ENCODE results near the gene CDADC1. TPM values are rescaled to one million over a fixed set of nuclear protein-coding genes. Genes with fewer than 3 reads are reported as not detected.
"Not testable (repeated sequence)": the region's sequence is repeated elsewhere in the genome, so short reads cannot be mapped to it uniquely, and the experiment has no call there.

Gene CDADC1
- total RNA-seq, 2 donors from 2014 or later: 8.9 to 10.1 TPM

DNA sequence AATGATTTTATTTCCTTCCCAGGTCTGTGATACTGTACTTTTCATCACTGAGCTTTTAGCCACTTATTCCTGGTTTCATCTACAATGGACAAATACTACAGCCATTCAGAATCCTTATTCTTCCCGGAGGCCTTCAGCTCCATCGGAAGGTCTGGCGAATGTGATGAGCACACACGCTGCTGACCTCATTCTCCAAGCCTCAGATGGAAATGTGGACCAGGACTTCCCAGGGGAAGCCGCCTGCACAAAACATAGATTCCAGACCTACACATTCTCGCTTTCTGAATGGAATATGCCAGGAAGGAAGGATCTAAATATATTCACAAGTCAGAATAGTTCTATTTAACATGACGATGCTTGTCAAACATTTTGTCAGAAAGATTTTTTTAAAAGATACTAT, 75.6 kb downstream of the CDADC1 start:
- TF ChIP-seq, protein P1, sequence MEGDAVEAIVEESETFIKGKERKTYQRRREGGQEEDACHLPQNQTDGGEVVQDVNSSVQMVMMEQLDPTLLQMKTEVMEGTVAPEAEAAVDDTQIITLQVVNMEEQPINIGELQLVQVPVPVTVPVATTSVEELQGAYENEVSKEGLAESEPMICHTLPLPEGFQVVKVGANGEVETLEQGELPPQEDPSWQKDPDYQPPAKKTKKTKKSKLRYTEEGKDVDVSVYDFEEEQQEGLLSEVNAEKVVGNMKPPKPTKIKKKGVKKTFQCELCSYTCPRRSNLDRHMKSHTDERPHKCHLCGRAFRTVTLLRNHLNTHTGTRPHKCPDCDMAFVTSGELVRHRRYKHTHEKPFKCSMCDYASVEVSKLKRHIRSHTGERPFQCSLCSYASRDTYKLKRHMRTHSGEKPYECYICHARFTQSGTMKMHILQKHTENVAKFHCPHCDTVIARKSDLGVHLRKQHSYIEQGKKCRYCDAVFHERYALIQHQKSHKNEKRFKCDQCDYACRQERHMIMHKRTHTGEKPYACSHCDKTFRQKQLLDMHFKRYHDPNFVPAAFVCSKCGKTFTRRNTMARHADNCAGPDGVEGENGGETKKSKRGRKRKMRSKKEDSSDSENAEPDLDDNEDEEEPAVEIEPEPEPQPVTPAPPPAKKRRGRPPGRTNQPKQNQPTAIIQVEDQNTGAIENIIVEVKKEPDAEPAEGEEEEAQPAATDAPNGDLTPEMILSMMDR (IDR thresholded peaks at IDR 0.05): no peak
- no peaks in the 10 kb centered on the region for H3K36me3 ChIP-seq
- no peak for DNase-seq
- intact Hi-C loops (cut with DNase I): no loop called here
- H3K27ac ChIP-seq: no peak overlapping the region
- no peaks in the 10 kb centered on the region for H3K9me3 ChIP-seq
- no peak overlapping the region for H3K4me3 ChIP-seq
- no peaks in the 10 kb centered on the region for H3K4me1 ChIP-seq
- no peak overlapping the region for H3K9ac ChIP-seq (ENCODE audit: low read depth in 2 of 2, low read length in 2 of 2)
- H3K27me3 ChIP-seq: no peaks in the 10 kb centered on the region

DNA sequence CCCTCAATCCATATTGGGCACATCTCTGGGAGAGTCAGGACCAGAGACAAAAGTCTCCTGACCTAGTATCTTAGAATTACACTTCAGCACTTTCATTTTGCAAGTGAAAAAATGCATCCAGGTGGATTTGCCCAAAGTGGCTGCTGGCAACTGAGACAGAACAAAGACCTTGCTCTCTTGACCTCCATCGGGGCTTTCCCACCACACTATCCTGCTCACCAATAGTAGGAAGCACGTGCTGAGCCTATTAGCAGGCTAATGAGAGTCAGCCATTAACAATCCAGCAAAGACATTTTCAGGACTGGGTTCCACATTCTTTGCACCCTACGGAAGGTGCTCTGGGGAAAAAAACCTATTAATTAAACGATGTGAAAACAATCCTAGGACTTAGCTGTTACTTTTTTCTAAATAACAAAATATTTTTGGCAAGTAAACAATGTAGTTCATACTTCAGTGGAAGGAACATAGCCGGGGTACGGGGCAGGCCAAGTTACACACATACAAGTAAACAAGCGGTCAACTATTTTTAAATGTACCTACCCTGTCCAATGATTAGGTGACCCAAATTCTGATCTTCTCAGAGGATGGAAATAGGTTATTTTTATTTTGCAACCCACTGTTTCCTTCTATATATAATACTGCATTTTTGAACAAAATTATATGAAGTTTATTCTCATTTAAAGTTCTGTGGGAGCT, 78.6 kb downstream of the CDADC1 start:
- H3K36me3 ChIP-seq: no peaks in the 10 kb centered on the region

DNA sequence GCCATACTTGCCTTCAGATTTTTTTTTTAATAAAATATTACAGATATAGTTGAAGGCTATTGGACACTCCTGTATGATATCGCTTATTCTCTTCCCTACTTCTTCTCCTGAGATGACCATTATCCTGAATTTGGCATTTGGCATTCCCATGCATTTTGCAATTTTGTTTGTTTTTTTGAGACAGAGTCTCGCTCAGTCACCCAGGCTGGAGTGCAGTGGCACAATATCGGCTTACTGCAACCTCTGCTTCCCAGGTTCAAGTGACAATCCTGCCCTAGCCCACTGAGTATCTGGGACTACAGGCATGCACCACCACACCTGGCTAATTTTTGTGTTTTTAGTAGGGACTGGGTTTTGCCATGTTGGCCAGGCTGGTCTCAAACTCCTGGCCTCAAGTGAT, 79.4 kb downstream of the CDADC1 start:
- DNase-seq; H3K9me3 ChIP-seq; H3K4me3 ChIP-seq; intact Hi-C loops (cut with DNase I); H3K36me3 ChIP-seq; H3K4me1 ChIP-seq; H3K27me3 ChIP-seq; H3K9ac ChIP-seq (ENCODE audit: low read depth in 2 of 2, low read length in 2 of 2); H3K27ac ChIP-seq: not testable (repeated sequence)

More for the DNA sequence above, 78.6 kb downstream of the CDADC1 start:
- Histone ChIP-seq H3K27ac (no peak overlapping the region), H3K4me1 (no peaks in the 10 kb centered on the region), H3K9ac (ENCODE audit: low read depth in 2 of 2, low read length in 2 of 2) (no peak overlapping the region), H3K4me3 (no peak overlapping the region), H3K9me3 (no peaks in the 10 kb centered on the region), H3K27me3 (no peaks in the 10 kb centered on the region)
- TF ChIP-seq, protein P1 (IDR thresholded peaks at IDR 0.05): no peak
- intact Hi-C loops (cut with DNase I): no loop called here
- no peak for DNase-seq

DNA sequence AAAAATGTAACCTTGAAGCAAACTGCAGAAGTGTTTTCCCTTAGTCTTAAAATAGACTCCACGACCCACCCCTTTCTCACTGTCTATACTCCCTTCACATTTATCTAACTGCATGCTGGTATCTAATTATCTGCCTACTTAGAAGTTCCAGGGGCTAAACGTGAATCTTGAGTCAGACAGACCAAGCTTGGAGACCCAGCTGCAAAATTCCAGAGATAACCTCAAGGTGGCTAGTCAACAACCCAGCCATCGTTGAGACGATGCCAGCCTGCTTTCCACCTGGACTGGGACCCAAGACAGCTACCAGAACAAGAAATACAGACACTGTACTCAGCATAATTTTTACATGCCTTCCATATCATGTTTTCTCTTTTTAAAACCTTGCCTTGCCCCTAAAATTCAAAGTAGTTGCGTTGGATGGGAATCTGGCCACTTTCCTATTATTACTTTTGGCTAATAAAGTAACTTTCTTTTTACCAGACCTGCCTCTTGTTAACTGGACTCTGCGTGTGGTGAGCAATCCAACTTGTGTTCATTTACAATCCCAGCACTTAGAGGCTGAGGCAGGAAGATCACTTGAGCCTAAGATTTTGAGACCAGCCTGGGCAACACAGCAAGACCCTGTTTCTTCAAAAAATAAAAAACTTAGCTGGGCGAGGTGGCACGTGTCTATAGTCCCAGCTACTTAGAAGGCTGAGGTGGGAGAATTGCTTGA, 82.3 kb downstream of the CDADC1 start:
- no peak overlapping the region for H3K27ac ChIP-seq
- no peak overlapping the region for H3K9ac ChIP-seq (ENCODE audit: low read depth in 2 of 2, low read length in 2 of 2)
- H3K4me3 ChIP-seq: no peak overlapping the region
- no peaks in the 10 kb centered on the region for H3K9me3 ChIP-seq
- no peaks in the 10 kb centered on the region for H3K4me1 ChIP-seq
- no peak for DNase-seq
- no peaks in the 10 kb centered on the region for H3K36me3 ChIP-seq
- H3K27me3 ChIP-seq: no peaks in the 10 kb centered on the region
- TF ChIP-seq, protein P1 (IDR thresholded peaks at IDR 0.05): no peak
- intact Hi-C loops (cut with DNase I): no loop called here

DNA sequence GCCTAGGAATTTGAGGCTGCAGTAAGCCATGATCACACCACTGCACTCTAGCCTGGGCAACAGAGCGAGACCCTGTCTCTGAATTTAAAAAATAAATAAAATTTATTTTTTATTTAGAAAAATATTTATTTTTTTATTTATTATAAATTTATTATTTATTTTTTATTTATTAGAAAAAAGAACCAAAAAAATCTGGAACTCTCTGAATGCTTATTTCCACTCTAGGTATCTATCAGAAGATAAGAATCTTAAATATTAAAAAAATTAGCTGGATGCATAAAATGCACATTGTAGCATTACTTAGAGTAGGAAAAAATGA, 82.8 kb downstream of the CDADC1 start:
- H3K4me3 ChIP-seq: no peak overlapping the region
- H3K27me3 ChIP-seq: no peaks in the 10 kb centered on the region
- intact Hi-C loops (cut with DNase I): no loop called here
- DNase-seq: no peak
- no peak overlapping the region for H3K27ac ChIP-seq
- no peaks in the 10 kb centered on the region for H3K36me3 ChIP-seq
- no peaks in the 10 kb centered on the region for H3K4me1 ChIP-seq
- H3K9me3 ChIP-seq: no peaks in the 10 kb centered on the region
- TF ChIP-seq, protein P1 (IDR thresholded peaks at IDR 0.05): no peak
- H3K9ac ChIP-seq (ENCODE audit: low read depth in 2 of 2, low read length in 2 of 2): no peak overlapping the region

DNA sequence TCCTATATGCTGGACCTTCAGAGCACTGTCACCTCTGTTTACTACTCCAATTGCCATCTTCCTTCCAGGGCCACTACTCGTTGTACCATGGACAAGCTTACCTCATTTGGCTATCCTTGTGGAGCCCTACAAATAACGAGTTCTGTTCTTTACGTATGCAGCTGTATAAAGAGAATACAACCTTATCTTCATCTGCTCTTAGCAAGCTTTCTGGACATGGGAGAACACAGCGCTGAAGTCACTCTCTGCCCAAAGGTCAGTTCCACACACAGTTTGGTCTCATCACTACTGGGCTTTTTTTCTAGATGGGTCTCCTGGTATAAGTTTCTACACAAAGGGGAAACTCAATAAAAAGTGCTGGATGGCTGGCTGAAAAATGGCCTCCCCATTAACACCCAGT, 88.9 kb downstream of the CDADC1 start:
- TF ChIP-seq, protein P1 (IDR thresholded peaks at IDR 0.05): no peak
- no peaks in the 10 kb centered on the region for H3K9me3 ChIP-seq
- H3K4me3 ChIP-seq: no peak overlapping the region
- H3K4me1 ChIP-seq: no peaks in the 10 kb centered on the region
- no peak overlapping the region for H3K27ac ChIP-seq
- no peak overlapping the region for H3K9ac ChIP-seq (ENCODE audit: low read depth in 2 of 2, low read length in 2 of 2)
- DNase-seq: no peak
- no peaks in the 10 kb centered on the region for H3K27me3 ChIP-seq
- intact Hi-C loops (cut with DNase I): no loop called here
- no peaks in the 10 kb centered on the region for H3K36me3 ChIP-seq
